WERI-Rb-1 (cell line): ENCODE measurements around the gene SETD1B.

Experiments used
- DNase-seq: peaks from one replicate; pipeline ENCODE4 v3.0.0-alpha.2; 2020
- H3K27ac ChIP-seq: fragments of 250-450 bp; sonication (Bioruptor Pico); 2 replicates; pipeline ENCODE4 v1.5.1; 2020; ENCODE audit warnings: mild to moderate bottlenecking, moderate library complexity
- H3K27me3 ChIP-seq: fragments of 250-450 bp; sonication (Bioruptor Pico); 2 replicates; pipeline ENCODE4 v1.5.1; 2021; ENCODE audit warnings: mild to moderate bottlenecking, low read depth, moderate library complexity; ENCODE audit not compliant: insufficient read depth, severe bottlenecking
- H3K36me3 ChIP-seq: fragments of 250-450 bp; sonication (Bioruptor Pico); 2 replicates; pipeline ENCODE4 v1.5.1; 2020; ENCODE audit warnings: mild to moderate bottlenecking, moderate library complexity
- H3K4me3 ChIP-seq: 2 replicates; pipeline ENCODE4 v1.5.1; 2011; ENCODE audit warnings: low read depth, mild to moderate bottlenecking, control low read depth, low read length
- H3K9me3 ChIP-seq: fragments of 250-450 bp; sonication (Bioruptor Pico); 2 replicates; pipeline ENCODE4 v1.5.1; 2021; ENCODE audit warnings: mild to moderate bottlenecking, moderate library complexity; ENCODE audit not compliant: severe bottlenecking
- TF ChIP-seq, protein P1 (sequence below): IDR thresholded peaks from 2 replicates; pipeline ENCODE4 v1.5.1; 2011; ENCODE audit warnings: low read depth, mild to moderate bottlenecking, control low read depth, inconsistent platforms, low read length

The SETD1B gene

GRCh38 chr12:121796855-121797751, 6.7 kb upstream of the SETD1B start:
- peak overlapping the region; percentile 35 for H3K4me3 ChIP-seq

DNA sequence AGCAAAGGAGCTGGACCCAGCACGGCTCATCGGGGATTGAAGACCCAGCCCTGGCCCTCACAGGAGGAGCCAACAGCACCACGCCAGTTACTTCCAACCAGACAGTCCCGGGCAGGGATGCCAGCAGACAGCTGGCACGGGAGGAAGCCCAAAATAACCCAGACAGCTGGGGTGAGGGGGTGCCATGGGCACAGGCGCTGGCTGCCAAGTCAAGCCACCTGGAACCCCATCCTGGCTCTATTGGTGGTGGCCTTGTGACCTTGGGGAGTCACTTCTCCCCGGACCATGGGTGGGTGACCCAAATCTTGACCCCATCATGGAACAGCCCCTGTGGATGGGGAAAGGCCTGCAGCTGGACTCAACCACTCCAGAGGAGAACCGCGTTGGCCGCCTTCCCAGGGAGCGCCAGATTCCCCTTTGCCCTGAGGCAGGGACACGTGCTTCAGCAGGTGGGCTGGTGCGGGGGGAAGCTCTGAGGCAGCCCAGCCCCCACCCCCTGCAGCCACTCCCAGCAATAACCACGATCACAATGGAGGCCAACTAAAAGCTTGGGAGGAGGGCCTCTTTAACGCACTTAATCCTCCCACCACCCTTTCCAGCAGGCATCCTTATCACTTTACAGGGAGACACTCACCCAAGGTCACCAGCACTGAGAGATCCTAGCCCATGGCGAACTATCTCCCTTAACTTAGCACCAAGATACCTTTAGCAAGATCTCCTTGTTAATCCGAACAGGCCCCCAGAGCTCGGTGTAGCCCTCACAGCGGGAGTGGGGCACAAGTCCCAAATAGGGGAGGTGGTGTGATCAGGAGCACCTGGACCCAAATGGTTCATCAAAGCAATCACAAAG, 5.6 kb upstream of the SETD1B start:
- Histone ChIP-seq H3K4me3 (peak overlapping the region; percentile 35), H3K9me3 (no peaks in the 10 kb centered on the region), H3K27ac (peak overlapping the region; percentile 100), H3K36me3 (peaks cover 30% of the 10 kb centered on the region), H3K27me3 (no peaks in the 10 kb centered on the region)
- TF ChIP-seq, protein P1, sequence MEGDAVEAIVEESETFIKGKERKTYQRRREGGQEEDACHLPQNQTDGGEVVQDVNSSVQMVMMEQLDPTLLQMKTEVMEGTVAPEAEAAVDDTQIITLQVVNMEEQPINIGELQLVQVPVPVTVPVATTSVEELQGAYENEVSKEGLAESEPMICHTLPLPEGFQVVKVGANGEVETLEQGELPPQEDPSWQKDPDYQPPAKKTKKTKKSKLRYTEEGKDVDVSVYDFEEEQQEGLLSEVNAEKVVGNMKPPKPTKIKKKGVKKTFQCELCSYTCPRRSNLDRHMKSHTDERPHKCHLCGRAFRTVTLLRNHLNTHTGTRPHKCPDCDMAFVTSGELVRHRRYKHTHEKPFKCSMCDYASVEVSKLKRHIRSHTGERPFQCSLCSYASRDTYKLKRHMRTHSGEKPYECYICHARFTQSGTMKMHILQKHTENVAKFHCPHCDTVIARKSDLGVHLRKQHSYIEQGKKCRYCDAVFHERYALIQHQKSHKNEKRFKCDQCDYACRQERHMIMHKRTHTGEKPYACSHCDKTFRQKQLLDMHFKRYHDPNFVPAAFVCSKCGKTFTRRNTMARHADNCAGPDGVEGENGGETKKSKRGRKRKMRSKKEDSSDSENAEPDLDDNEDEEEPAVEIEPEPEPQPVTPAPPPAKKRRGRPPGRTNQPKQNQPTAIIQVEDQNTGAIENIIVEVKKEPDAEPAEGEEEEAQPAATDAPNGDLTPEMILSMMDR: no peak
- DNase-seq: peak; percentile 72

More at GRCh38 chr12:121796855-121797751, 6.7 kb upstream of the SETD1B start:
- Histone ChIP-seq H3K27me3 (no peaks in the 10 kb centered on the region), H3K27ac (peak overlapping the region; percentile 100), H3K36me3 (peaks cover 30% of the 10 kb centered on the region), H3K9me3 (no peaks in the 10 kb centered on the region)
- DNase-seq: peak; percentile 94
- TF ChIP-seq, protein P1: peak; percentile 43; the same call in 1 of the 2 replicates

GRCh38 chr12:121798787-121799155, 5.0 kb upstream of the SETD1B start:
- no peak for DNase-seq
- no peaks in the 10 kb centered on the region for H3K9me3 ChIP-seq
- no peaks in the 10 kb centered on the region for H3K27me3 ChIP-seq
- TF ChIP-seq, protein P1: no peak
- H3K27ac ChIP-seq: peak overlapping the region; percentile 100
- peaks cover 30% of the 10 kb centered on the region for H3K36me3 ChIP-seq
- peak overlapping the region; percentile 35 for H3K4me3 ChIP-seq

- Histone ChIP-seq H3K9me3 (no peaks in the 10 kb centered on the region), H3K4me3 (peak overlapping the region; percentile 63), H3K27ac (peak overlapping the region; percentile 100), H3K27me3 (no peaks in the 10 kb centered on the region), H3K36me3 (peaks cover 30% of the 10 kb centered on the region)
- DNase-seq: peak; percentile 93
- TF ChIP-seq, protein P1: no peak
These were observed 4.5 kb upstream of the SETD1B start for GRCh38 chr12:121799156-121799841.

- peak overlapping the region; percentile 63 for H3K4me3 ChIP-seq
- H3K27me3 ChIP-seq: no peaks in the 10 kb centered on the region
- DNase-seq: peak; percentile 87
- TF ChIP-seq, protein P1: no peak
- peaks cover 30% of the 10 kb centered on the region for H3K36me3 ChIP-seq
- no peaks in the 10 kb centered on the region for H3K9me3 ChIP-seq
- H3K27ac ChIP-seq: peak overlapping the region; percentile 100
These were observed 3.7 kb upstream of the SETD1B start for GRCh38 chr12:121799842-121800693.
